Naive B cell (primary cell): ENCODE measurements around the gene AKAP12. TPM values are rescaled to one million over a fixed set of nuclear protein-coding genes. Genes with fewer than 3 reads are reported as not detected.

ENCODE experiments used
- ATAC-seq, 2 donors: fragments of 150-1000 bp; cut with Tn5 transposase; 2 replicates each; pipeline ENCODE4 v1.10.0; 2021; ENCODE audit warnings: low read depth in 2 of 2, mild to moderate bottlenecking in 2 of 2, moderate library complexity in 2 of 2
- DNase-seq: peaks from one replicate; pipeline ENCODE4 v3.0.0; 2022
- H3K27ac Mint-ChIP-seq, 6 donors: one replicate each; pipeline ENCODE4 v1.8.0; 2020 to 2022; ENCODE audit warnings: mild to moderate bottlenecking in 6 of 6, mixed read lengths in 6 of 6, moderate library complexity in 5 of 6, inconsistent platforms in 2 of 6
- H3K27me3 Mint-ChIP-seq, 3 donors: one replicate each; pipeline ENCODE4 v1.8.0; 2021 to 2022; ENCODE audit warnings: mixed read lengths in 3 of 3, mild to moderate bottlenecking in 1 of 3
- H3K36me3 Mint-ChIP-seq, 2 donors: one replicate each; pipeline ENCODE4 v1.8.0; 2020 to 2022; ENCODE audit warnings: mixed read lengths in 2 of 2, inconsistent platforms in 1 of 2, mild to moderate bottlenecking in 1 of 2
- H3K4me1 Mint-ChIP-seq, 3 donors: one replicate each; pipeline ENCODE4 v1.8.0; 2020 to 2022; ENCODE audit warnings: mixed read lengths in 3 of 3, inconsistent platforms in 1 of 3, mild to moderate bottlenecking in 1 of 3, moderate library complexity in 1 of 3
- H3K4me3 Mint-ChIP-seq, 8 donors: one replicate each; pipeline ENCODE4 v1.8.0; 2020 to 2022; ENCODE audit warnings: mild to moderate bottlenecking in 8 of 8, mixed read lengths in 8 of 8, moderate library complexity in 8 of 8, inconsistent platforms in 2 of 8
- H3K9me3 Mint-ChIP-seq, 7 donors: one replicate each; pipeline ENCODE4 v1.8.0; 2020 to 2022; ENCODE audit warnings: mixed read lengths in 7 of 7, mild to moderate bottlenecking in 5 of 7, inconsistent platforms in 2 of 7, moderate library complexity in 1 of 7
- polyA plus RNA-seq, 6 donors: library from polyadenylated mRNA; unstranded; fragments of 300-500 nt; fragmentation: Illumina TruSeq; gene quantifications; one replicate each; pipeline ENCODE4 v1.2.3, GENCODE V29; 2021; ENCODE audit warnings: low read depth in 6 of 6

AKAP12 gene, protein sequence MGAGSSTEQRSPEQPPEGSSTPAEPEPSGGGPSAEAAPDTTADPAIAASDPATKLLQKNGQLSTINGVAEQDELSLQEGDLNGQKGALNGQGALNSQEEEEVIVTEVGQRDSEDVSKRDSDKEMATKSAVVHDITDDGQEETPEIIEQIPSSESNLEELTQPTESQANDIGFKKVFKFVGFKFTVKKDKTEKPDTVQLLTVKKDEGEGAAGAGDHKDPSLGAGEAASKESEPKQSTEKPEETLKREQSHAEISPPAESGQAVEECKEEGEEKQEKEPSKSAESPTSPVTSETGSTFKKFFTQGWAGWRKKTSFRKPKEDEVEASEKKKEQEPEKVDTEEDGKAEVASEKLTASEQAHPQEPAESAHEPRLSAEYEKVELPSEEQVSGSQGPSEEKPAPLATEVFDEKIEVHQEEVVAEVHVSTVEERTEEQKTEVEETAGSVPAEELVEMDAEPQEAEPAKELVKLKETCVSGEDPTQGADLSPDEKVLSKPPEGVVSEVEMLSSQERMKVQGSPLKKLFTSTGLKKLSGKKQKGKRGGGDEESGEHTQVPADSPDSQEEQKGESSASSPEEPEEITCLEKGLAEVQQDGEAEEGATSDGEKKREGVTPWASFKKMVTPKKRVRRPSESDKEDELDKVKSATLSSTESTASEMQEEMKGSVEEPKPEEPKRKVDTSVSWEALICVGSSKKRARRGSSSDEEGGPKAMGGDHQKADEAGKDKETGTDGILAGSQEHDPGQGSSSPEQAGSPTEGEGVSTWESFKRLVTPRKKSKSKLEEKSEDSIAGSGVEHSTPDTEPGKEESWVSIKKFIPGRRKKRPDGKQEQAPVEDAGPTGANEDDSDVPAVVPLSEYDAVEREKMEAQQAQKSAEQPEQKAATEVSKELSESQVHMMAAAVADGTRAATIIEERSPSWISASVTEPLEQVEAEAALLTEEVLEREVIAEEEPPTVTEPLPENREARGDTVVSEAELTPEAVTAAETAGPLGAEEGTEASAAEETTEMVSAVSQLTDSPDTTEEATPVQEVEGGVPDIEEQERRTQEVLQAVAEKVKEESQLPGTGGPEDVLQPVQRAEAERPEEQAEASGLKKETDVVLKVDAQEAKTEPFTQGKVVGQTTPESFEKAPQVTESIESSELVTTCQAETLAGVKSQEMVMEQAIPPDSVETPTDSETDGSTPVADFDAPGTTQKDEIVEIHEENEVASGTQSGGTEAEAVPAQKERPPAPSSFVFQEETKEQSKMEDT (N-terminal part only)
- polyA plus RNA-seq, result under 1 TPM in 3 of 6 donors, not detected in 3; 0.04 to 0.19 (median 0.08) TPM

DNA sequence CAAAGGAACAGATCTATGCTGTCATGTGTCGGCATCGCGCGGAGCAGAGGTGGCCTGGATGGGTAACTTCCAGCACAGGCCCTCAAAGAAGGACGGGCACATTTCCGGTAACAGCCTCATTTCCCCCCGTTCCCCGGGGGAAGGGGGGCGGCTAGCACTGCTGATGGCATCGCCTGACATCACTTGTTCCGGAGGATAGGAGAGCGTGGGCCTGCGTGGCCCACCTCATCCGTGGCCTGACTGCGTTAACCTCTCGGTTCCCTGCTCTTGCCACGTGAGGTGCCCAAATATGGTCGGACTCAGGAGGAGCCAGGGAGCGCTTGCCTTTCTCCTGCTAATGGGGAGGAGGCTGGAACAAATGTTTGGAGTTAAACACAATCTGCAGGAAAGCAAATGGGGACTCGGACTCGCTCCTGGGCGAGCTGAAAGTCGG, at the start of gene AKAP12:
TSS of gene AKAP12 (plus strand) at position 365 of the 433 bp plus-strand sequence. CDS start 596 bp downstream, outside the sequence.
- Mint-ChIP-seq H3K4me3 (peak within 1 kb of the TSS; percentile 71 to 94 (median 90)), H3K36me3 (no peaks in the 10 kb centered on the region), H3K9me3 (no peaks in the 10 kb centered on the region), H3K4me1 (peaks cover 8 to 18% (median 17%) of the 10 kb centered on the region in 3 donors), H3K27ac (peak within 1 kb of the TSS in 1 of 6 donors; percentile 92), H3K27me3 (peaks cover 40 to 42% (median 40%) of the 10 kb centered on the region in 3 donors)
- ATAC-seq (peak in 1 of 2 donors; percentile 23), DNase-seq (peak; percentile 1)

- H3K9me3 Mint-ChIP-seq, result no peaks in the 10 kb centered on the region
- H3K4me1 Mint-ChIP-seq, result no peaks in the 10 kb centered on the region
Observed at GRCh38 chr6:151191527-151191926, 48.2 kb upstream of the AKAP12 start.

GRCh38 chr6:151196555-151196954, 43.2 kb upstream of the AKAP12 start:
- no peaks in the 10 kb centered on the region for H3K27me3 Mint-ChIP-seq
- no peak for ATAC-seq
- H3K4me1 Mint-ChIP-seq, result no peaks in the 10 kb centered on the region
- no peaks in the 10 kb centered on the region for H3K9me3 Mint-ChIP-seq
- H3K4me3 Mint-ChIP-seq, result no peak overlapping the region
- H3K27ac Mint-ChIP-seq, result no peak overlapping the region
- no peak for DNase-seq
- H3K36me3 Mint-ChIP-seq, result no peaks in the 10 kb centered on the region

More at GRCh38 chr6:151191527-151191926, 48.2 kb upstream of the AKAP12 start:
- no peaks in the 10 kb centered on the region for H3K36me3 Mint-ChIP-seq
- no peak overlapping the region for H3K4me3 Mint-ChIP-seq
- H3K27ac Mint-ChIP-seq, result peak overlapping the region in 1 of 6 donors; percentile 37
- DNase-seq, result no peak
- no peaks in the 10 kb centered on the region for H3K27me3 Mint-ChIP-seq
- ATAC-seq, result no peak

GRCh38 chr6:151197556-151197955, 42.2 kb upstream of the AKAP12 start:
- ATAC-seq, result no peak
- Mint-ChIP-seq H3K4me1 (no peaks in the 10 kb centered on the region), H3K27me3 (no peaks in the 10 kb centered on the region), H3K27ac (peak overlapping the region in 1 of 6 donors; percentile 1), H3K9me3 (no peaks in the 10 kb centered on the region), H3K4me3 (no peak overlapping the region), H3K36me3 (no peaks in the 10 kb centered on the region)
- no peak for DNase-seq

- no peaks in the 10 kb centered on the region for H3K9me3 Mint-ChIP-seq
- H3K27me3 Mint-ChIP-seq, result no peaks in the 10 kb centered on the region
- no peaks in the 10 kb centered on the region for H3K36me3 Mint-ChIP-seq
- no peaks in the 10 kb centered on the region for H3K4me1 Mint-ChIP-seq
- DNase-seq, result no peak
- ATAC-seq, result no peak
- H3K27ac Mint-ChIP-seq, result peak overlapping the region in 1 of 6 donors; percentile 43
- no peak overlapping the region for H3K4me3 Mint-ChIP-seq
Observed at GRCh38 chr6:151199991-151200390, 39.8 kb upstream of the AKAP12 start.

DNA sequence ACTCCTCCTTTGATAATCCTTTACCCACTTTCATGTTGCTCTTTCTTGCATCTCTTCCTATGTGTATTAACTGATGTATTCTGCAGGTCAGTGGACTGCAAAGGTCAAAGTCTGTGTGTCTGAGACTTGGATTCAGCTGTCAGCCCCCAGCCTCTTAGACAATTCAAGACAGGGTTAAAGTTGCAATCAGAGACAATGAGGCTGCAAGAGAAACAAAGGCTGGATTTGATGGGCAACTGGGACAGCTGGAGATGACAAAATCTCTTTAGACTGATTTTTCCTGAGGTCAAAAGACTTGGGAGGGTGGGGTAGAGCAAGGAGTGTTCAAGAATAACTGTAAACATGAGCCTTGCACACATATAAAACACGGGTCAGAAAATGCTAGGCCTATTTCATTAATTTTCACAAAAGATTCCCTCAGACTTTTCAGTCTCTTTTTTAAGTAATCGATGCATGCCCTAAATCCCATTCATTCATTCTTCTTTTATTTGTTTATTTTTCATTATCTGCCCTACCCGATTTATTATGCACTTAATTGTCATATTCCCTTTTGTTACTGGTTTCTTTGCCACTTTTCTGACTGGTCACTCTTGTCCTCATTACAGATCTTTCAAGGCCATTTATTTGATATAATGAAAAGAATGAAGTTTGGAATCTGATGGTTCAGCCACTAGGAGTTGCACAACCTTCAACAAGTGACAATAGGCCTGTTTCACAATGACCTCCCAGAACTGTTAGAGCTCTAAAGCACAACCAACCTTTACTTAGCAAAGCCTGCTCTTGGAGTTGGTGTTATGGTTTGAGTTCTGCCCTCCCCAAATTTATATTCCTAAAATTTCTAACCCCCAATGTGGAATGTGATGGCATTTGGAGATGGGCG, 33.8 kb upstream of the AKAP12 start:
- H3K27ac Mint-ChIP-seq, result no peak overlapping the region
- ATAC-seq (no peak), DNase-seq (no peak)
- no peaks in the 10 kb centered on the region for H3K4me1 Mint-ChIP-seq
- H3K27me3 Mint-ChIP-seq, result peaks cover 12 to 23% (median 19%) of the 10 kb centered on the region in 3 donors
- H3K4me3 Mint-ChIP-seq, result no peak overlapping the region
- H3K9me3 Mint-ChIP-seq, result peaks cover 0 to 30% (median 9%) of the 10 kb centered on the region in 7 donors
- peaks cover 0 to under 1% of the 10 kb centered on the region in 2 donors for H3K36me3 Mint-ChIP-seq

DNA sequence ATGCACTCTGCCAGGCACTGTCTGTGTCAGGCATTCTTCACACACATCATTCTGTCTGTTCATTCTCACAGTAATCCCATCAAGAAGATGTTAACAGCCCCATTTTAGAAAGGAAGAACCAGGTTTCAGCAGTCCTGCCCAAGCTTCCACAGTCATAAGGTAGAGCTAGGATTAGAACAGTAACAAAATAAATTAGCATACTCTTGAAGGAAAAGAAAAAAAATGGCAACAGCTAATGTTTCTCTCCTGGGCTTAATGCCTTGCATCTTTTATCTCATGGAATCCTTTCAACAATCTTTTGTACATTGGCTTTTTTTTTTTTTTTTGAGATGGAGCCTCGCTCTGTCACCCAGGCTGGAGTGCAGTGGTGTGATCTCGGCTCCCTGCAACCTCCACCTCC, 32.1 kb upstream of the AKAP12 start:
- Mint-ChIP-seq H3K9me3 (peaks cover 3 to 37% (median 14%) of the 10 kb centered on the region in 7 donors), H3K36me3 (peaks cover 0 to 7% of the 10 kb centered on the region in 2 donors), H3K4me1 (no peaks in the 10 kb centered on the region), H3K4me3 (no peak overlapping the region), H3K27ac (no peak overlapping the region), H3K27me3 (peaks cover 12 to 23% (median 19%) of the 10 kb centered on the region in 3 donors)
- DNase-seq (no peak), ATAC-seq (no peak)

- DNase-seq (no peak), ATAC-seq (no peak)
- peak overlapping the region in 1 of 8 donors; percentile 59 for H3K4me3 Mint-ChIP-seq
- H3K4me1 Mint-ChIP-seq, result no peaks in the 10 kb centered on the region
- H3K27me3 Mint-ChIP-seq, result peaks cover 12 to 23% (median 19%) of the 10 kb centered on the region in 3 donors
- H3K27ac Mint-ChIP-seq, result no peak overlapping the region
- peaks cover 5 to 7% of the 10 kb centered on the region in 2 donors for H3K36me3 Mint-ChIP-seq
- H3K9me3 Mint-ChIP-seq, result peaks cover 4 to 46% (median 17%) of the 10 kb centered on the region in 7 donors
Observed at GRCh38 chr6:151209071-151209831, 30.5 kb upstream of the AKAP12 start.

- DNase-seq (no peak), ATAC-seq (no peak)
- H3K9me3 Mint-ChIP-seq, result peaks cover 4 to 46% (median 20%) of the 10 kb centered on the region in 7 donors
- H3K27ac Mint-ChIP-seq, result no peak overlapping the region
- no peaks in the 10 kb centered on the region for H3K4me1 Mint-ChIP-seq
- H3K36me3 Mint-ChIP-seq, result peaks cover 5 to 7% of the 10 kb centered on the region in 2 donors
- H3K4me3 Mint-ChIP-seq, result no peak overlapping the region
- H3K27me3 Mint-ChIP-seq, result peaks cover 12 to 19% (median 18%) of the 10 kb centered on the region in 3 donors
Observed at GRCh38 chr6:151211075-151211474, 28.7 kb upstream of the AKAP12 start.

- ATAC-seq (no peak), DNase-seq (no peak)
- Mint-ChIP-seq H3K27me3 (peaks cover 12 to 15% (median 14%) of the 10 kb centered on the region in 3 donors), H3K36me3 (peaks cover 5 to 7% of the 10 kb centered on the region in 2 donors), H3K9me3 (peaks cover 3 to 39% (median 20%) of the 10 kb centered on the region in 7 donors), H3K4me3 (no peak overlapping the region), H3K27ac (no peak overlapping the region), H3K4me1 (no peaks in the 10 kb centered on the region)
Observed at GRCh38 chr6:151213352-151213751, 26.4 kb upstream of the AKAP12 start.

- H3K9me3 Mint-ChIP-seq, result peaks cover 3 to 16% (median 11%) of the 10 kb centered on the region in 7 donors
- peaks cover 5 to 6% of the 10 kb centered on the region in 2 donors for H3K36me3 Mint-ChIP-seq
- no peak for DNase-seq
- no peak for ATAC-seq
- no peak overlapping the region for H3K4me3 Mint-ChIP-seq
- H3K27me3 Mint-ChIP-seq, result no peaks in the 10 kb centered on the region
- H3K27ac Mint-ChIP-seq, result no peak overlapping the region
- no peaks in the 10 kb centered on the region for H3K4me1 Mint-ChIP-seq
Observed at GRCh38 chr6:151215999-151216398, 23.8 kb upstream of the AKAP12 start.
